Measurements from ENCODE around the gene FAM20B. TPM values are rescaled to one million over a fixed set of nuclear protein-coding genes. Genes with fewer than 3 reads are reported as not detected.
A peak's percentile ranks its signal among the peaks of the same experiment; 100 is the strongest.

The FAM20B gene
- total RNA-seq, 1 donor from 2014 or later: 33.8 TPM

GRCh38 chr1:179081687-179082332, 56.1 kb downstream of the FAM20B start, which contains the start of gene TOR3A:
TSS of gene TOR3A (plus strand) at chr1:179082070. CDS start at chr1:179082129, 59 bp downstream.
- DNase-seq (ENCODE audit: low spot score): peak; percentile 94
- Mint-ChIP-seq H3K4me1 (peaks cover 18% of the 10 kb centered on the region), H3K9me3 (no peaks in the 10 kb centered on the region), H3K4me3 (peak within 1 kb of the TSS; percentile 94), H3K27ac (peak within 1 kb of the TSS; percentile 39), H3K36me3 (peaks cover 4% of the 10 kb centered on the region), H3K27me3 (ENCODE audit: insufficient read depth, low read depth) (peaks cover 3% of the 10 kb centered on the region)
- no peaks in the 10 kb centered on the region for H3K36me3 ChIP-seq
- peak within 1 kb of the TSS; percentile 90 for H3K4me2 ChIP-seq
- no peaks in the 10 kb centered on the region for H3K79me2 ChIP-seq (ENCODE audit: low read depth)
- H3K27ac ChIP-seq: no peak within 1 kb of the TSS
- H3K27me3 ChIP-seq: peaks cover 11% of the 10 kb centered on the region
- no peaks in the 10 kb centered on the region for H3K9me3 ChIP-seq (ENCODE audit: low read depth)
- no peaks in the 10 kb centered on the region for H3K4me1 ChIP-seq
- H2AFZ ChIP-seq (replicated peaks): peak within 1 kb of the TSS; percentile 91
- H4K20me1 ChIP-seq (ENCODE audit: low read depth): no peaks in the 10 kb centered on the region
- H3F3A ChIP-seq (ENCODE audit: low read depth): peaks cover 12% of the 10 kb centered on the region
- H3K9ac ChIP-seq: peak within 1 kb of the TSS; percentile 34
- no peak for TF ChIP-seq EZH2phosphoT487 (IDR thresholded peaks at IDR 0.05)
- no peak for TF ChIP-seq EZH2 (IDR thresholded peaks at IDR 0.05)
- no peak for TF ChIP-seq CTCF (IDR thresholded peaks at IDR 0.05)
- H3K4me3 ChIP-seq: peak within 1 kb of the TSS; percentile 71

GRCh38 chr1:179082333-179082998, 56.8 kb downstream of the FAM20B start:
- peak; percentile 62 for DNase-seq (ENCODE audit: low spot score)

GRCh38 chr1:179082999-179083335, 57.3 kb downstream of the FAM20B start:
- no peak for DNase-seq (ENCODE audit: low spot score)
- Mint-ChIP-seq H3K27me3 (ENCODE audit: insufficient read depth, low read depth) (peaks cover 3% of the 10 kb centered on the region), H3K36me3 (peaks cover 4% of the 10 kb centered on the region), H3K9me3 (no peaks in the 10 kb centered on the region), H3K4me3 (peak overlapping the region; percentile 94), H3K4me1 (peaks cover 18% of the 10 kb centered on the region), H3K27ac (no peak overlapping the region)
- Histone ChIP-seq H4K20me1 (ENCODE audit: low read depth) (no peaks in the 10 kb centered on the region), H3K27ac (no peak overlapping the region), H3K36me3 (no peaks in the 10 kb centered on the region), H3K4me1 (peaks cover 5% of the 10 kb centered on the region), H3K4me3 (peak overlapping the region; percentile 71), H3F3A (ENCODE audit: low read depth) (peaks cover 12% of the 10 kb centered on the region), H3K9ac (no peak overlapping the region), H3K4me2 (peak overlapping the region; percentile 90), H3K79me2 (ENCODE audit: low read depth) (no peaks in the 10 kb centered on the region), H2AFZ (replicated peaks) (no peak overlapping the region), H3K9me3 (ENCODE audit: low read depth) (no peaks in the 10 kb centered on the region), H3K27me3 (peaks cover 11% of the 10 kb centered on the region)
- no peak for TF ChIP-seq EZH2phosphoT487 (IDR thresholded peaks at IDR 0.05)
- TF ChIP-seq EZH2 (IDR thresholded peaks at IDR 0.05): no peak
- no peak for TF ChIP-seq CTCF (IDR thresholded peaks at IDR 0.05)

More at GRCh38 chr1:179082333-179082998, 56.8 kb downstream of the FAM20B start:
- Mint-ChIP-seq H3K27ac (peak overlapping the region; percentile 39), H3K9me3 (no peaks in the 10 kb centered on the region), H3K4me3 (peak overlapping the region; percentile 94), H3K4me1 (peaks cover 18% of the 10 kb centered on the region), H3K36me3 (peaks cover 4% of the 10 kb centered on the region), H3K27me3 (ENCODE audit: insufficient read depth, low read depth) (peaks cover 3% of the 10 kb centered on the region)
- Histone ChIP-seq H3K9ac (peak overlapping the region; percentile 34), H3K27ac (no peak overlapping the region), H3K4me3 (peak overlapping the region; percentile 71), H3K9me3 (ENCODE audit: low read depth) (no peaks in the 10 kb centered on the region), H3F3A (ENCODE audit: low read depth) (peaks cover 12% of the 10 kb centered on the region), H3K4me2 (peak overlapping the region; percentile 90), H3K27me3 (peaks cover 11% of the 10 kb centered on the region), H3K4me1 (no peaks in the 10 kb centered on the region), H3K79me2 (ENCODE audit: low read depth) (no peaks in the 10 kb centered on the region), H2AFZ (replicated peaks) (peak overlapping the region; percentile 91), H3K36me3 (no peaks in the 10 kb centered on the region), H4K20me1 (ENCODE audit: low read depth) (no peaks in the 10 kb centered on the region)
- TF ChIP-seq EZH2 (IDR thresholded peaks at IDR 0.05) (no peak), CTCF (IDR thresholded peaks at IDR 0.05) (no peak), EZH2phosphoT487 (IDR thresholded peaks at IDR 0.05) (no peak)
